ENCODE data around the gene VIPR2.
"Not testable (repeated sequence)": the region's sequence is repeated elsewhere in the genome, so short reads cannot be mapped to it uniquely, and the experiment has no call there.

The VIPR2 gene

DNA sequence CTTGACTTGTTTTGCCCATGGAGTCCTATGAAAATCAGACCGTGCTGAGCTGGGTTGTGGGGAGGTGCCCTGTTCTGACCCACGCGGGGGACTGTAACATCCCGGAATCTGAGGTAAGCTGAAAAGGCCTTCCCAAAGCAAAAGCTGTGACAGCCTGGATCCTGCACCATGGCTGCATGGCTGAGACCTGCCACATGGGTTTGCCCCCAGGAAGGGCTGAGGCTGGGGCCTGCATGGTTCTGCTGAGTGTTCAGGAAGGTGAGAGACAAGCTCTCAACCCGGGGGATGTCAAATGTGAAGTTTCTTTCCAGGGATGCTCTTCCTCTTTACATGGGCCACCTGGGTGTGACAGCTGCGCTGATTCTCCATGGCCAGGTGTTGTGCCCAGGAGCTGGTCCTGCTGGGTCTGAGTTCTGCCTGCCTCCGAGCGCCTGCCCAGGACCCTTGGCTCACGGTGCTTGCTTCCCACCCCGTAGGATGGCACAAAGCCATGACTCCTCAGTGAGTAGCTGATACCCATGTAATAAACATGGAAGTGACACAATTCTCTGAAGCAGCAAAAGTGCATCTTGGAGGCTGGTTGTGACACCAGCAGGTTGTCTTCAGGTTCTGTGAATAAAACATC lies 58.3 kb downstream of the VIPR2 start:
- no peak for DNase-seq

DNA sequence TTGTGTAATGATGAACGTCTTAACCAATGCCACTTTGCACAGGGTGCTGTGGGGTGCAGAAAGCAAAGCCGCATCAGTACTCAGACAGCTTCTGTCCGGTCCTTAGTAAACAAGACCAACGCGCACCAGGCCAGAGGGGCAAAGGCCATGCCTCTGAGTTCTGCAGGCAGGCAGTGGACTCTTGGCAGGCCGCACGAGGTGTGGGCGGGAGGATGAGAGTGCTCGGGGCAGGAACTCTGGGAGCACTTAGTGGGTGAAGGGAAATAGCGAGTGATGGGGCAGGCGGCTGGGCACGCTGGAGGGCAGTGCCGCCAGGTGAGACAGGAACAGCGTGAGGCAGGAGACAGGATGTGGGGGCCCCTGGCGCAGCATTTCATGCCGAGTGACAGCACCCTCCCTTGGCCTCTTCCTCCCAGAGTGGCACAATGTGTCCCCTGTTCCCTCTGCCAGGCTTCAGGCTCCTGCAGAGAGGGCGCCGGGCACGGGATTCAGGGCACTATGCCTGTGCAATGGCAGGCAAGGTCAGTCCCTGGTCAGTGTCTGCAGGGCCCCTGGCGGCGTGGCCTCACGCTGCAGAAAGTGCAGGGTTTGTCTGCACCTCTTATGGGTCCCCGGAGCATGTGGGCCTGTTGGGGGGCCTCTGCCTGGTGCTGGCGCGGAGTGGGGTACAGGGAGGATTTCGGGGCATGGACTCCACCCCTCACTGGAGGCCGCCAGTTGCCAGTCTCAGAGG lies 60.4 kb downstream of the VIPR2 start:
- DNase-seq: no peak

DNA sequence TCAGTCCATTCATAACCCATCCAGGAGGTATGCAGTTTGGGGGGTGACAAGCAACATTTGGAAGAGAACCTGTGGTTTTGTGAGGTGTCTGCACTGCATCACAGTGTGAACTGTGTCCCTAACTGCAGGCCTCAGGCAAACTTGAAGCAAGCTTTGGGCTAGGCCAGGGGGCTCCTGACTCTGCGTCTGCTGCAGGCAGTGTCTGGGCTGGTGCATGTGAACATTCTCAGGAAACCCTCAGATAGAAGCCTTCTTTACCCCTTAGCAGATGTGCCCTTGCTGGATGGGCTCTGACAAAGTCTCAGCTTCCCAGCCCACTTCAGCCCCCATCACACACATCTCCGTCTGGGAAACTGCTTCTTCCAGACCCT lies 61.0 kb downstream of the VIPR2 start:
- DNase-seq: no peak

DNA sequence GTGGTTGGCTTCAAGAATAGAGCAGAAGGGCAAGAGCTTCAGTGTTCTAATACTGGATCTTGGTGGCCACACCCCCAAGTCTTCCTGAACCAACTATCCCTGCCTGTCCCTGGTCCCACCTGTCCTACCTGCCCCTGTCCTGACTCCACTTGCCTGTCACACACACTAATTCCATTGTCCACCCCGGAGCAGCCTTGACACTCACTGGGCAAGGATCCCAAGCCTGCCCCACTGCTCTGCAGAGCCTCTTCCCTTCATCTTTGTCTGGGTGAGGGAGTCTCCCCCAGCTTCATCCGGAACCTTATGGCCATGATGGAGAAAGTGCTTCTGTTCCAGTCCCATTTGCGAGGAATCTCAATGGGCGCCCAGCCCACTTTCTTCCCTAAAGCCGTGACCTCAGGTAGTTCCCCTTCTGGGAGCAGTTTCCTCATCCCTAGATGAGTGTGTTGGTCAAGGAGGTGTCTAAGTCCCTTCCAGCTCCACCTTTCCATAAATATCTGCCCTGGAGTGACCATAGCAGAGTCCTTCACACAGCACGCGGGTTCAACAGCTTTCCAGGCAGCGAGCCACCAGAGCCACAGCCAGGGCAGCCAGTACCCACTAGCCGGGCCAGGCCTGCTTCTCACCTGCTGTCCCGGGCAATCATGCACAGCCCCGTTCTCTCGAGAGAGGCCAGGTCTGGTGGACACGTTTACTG lies 61.5 kb downstream of the VIPR2 start:
- no peak for DNase-seq

DNA sequence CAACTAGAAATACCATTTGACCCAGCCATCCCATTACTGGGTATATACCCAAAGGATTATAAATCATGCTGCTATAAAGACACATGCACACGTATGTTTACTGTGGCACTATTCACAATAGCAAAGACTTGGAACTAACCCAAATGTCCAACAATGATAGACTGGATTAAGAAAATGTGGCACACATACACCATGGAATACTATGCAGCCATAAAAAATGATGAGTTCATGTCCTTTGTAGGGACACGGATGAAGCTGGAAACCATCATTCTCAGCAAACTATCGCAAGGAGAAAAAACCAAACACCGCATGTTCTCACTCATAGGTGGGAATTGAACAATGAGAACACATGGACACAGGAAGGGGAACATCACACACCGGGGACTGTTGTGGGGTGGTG lies 62.6 kb downstream of the VIPR2 start:
- DNase-seq: not testable (repeated sequence)

DNA sequence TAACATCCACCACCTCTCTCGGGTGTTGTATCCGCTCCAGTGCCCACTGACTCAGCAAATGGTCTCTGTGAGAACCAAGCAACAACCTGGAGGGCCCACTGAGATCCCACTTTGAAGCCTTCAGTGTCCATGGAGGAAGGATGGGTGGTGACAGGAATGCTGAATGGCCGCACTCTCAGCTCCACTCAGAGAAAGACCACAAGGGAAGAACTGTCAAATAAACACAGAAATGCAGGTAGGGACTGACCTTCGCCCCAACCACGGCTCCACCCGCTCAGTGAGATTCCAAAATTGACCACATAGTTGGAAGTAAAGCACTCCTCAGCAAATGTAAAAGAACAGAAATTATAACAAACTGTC lies 65.8 kb downstream of the VIPR2 start:
- DNase-seq: no peak

DNA sequence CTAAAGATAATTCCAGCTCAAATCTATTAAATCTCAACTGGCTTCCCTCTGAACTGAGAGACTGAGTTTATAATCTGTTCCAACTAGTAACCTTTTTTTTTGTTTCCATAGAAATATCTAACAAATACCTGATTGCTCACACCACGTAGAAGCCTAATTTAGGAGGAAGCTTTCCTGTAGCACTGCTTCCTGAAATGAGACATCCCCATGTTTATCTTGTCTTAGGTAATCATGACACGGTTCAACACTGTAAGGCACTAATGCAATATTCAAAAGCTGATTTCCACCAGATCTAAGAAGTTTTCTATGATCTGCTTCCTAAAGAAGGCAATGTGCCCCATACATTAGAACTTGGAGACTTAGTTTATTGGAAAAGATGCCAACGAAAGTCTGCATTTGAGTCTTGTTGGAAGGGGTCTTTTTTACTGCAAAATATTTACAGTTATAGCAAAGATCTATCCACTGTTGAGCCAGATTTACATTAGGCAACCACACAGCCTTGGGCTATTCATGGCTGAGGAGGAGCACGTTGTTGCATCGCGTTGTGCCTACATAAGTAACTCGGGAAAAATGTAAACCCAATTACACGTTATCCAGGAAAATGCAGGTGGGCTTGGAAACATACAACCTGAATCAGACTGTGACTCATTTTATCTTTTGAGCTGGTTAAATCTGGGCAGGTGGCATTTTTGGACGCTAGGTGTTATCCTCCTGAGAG lies 66.3 kb downstream of the VIPR2 start:
- DNase-seq: no peak

DNA sequence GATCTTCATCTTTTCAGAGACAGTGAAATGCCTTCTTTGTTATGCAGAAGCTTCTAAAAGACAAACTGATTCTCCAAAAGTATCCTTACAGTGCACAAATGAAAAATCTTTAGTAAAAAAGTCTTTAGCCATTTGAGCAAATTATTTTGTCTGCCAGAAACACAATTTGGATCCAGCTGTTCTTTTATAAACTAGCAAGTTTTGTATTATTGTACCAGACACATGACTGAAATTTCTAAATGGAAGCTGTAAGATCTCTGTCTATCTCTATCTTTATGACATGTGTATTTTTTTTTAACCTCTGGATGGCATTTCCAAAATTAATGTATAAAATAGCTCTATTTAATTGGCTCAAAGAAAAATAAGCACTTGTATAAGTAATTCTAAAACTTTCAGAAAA lies 68.3 kb downstream of the VIPR2 start:
- no peak for DNase-seq

DNA sequence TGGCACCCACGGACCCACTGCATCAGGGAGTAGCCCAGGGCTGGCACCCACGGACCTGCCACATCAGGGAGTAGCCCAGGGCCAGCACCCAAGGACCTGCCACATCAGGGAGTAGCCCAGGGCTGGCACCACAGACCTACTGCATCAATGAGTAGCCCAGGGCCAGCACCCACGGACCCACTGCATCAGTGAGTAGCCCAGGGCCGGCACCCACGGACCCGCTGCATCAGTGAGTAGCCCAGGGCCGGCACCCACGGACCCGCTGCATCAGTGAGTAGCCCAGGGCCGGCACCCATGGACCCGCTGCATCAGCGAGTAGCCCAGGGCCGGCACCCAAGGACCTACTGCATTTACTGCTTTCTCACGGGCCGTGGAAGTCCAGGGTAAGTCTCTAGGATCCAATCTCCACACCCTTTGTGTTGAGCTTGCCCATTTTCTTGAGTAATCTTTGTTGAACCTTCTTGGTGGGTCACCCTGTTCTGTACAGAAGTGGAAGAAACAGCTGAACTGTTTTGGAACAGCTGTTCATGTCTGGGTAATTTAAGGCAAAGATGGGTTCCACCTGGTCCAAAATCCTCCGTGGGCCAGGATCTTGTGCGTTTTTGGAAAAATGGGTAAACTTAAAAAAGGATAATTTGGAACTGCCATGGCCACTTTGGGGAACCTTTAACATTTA lies 69.0 kb downstream of the VIPR2 start:
- DNase-seq: no peak

DNA sequence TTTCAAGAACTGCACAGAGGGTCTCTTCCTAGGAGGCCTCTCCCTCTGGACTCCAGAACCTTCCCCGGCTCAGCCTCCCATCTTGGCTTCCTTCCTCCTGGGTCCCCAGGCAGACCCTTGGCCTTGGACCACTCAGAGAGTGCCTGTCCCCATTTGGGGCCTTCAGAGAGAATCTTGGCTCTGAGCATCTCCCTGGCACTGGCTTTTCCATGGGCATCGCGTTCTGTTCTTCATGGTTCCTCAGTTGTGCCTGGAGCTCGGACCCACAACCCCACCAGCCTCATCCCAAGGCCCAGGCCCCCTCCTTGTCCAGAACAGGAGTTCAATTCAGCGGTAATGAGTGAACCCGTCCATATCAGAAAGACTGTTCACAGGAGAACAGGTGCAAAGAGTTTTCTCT lies 73.4 kb downstream of the VIPR2 start:
- no peak for DNase-seq

DNA sequence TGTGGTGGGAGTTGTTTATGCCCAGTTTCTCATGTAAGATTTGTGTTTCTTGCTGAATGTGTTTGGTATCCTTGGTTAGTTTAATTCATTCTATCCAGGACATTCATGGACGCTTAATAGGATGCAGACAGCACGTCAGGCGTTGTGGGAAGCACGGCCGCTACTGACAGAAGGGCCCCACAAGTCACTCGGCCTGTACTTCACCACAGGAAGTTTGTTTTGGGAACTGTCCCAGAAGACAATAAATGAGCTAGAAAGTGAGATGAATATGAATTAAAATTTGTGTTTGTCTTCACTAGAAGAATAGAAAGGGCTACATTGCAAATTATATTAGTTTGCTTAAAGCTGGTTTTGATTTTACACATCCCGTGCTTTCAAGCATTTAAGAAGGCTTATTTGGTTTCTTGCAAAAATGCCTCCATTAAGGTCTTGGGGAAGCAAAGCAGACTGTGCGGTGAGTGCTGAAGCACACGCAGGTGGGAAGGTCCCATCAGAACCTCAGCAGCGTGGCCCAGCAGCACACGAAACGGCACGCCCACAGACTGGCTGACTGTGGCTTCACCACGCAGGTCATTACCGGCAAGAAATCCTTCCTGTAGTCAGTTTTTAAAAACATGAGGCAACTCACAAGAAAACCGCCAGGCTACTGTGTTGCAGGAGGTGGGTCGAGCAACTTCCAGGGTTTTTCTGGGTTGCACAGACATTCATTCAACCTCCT lies 74.1 kb downstream of the VIPR2 start:
- no peak for DNase-seq

DNA sequence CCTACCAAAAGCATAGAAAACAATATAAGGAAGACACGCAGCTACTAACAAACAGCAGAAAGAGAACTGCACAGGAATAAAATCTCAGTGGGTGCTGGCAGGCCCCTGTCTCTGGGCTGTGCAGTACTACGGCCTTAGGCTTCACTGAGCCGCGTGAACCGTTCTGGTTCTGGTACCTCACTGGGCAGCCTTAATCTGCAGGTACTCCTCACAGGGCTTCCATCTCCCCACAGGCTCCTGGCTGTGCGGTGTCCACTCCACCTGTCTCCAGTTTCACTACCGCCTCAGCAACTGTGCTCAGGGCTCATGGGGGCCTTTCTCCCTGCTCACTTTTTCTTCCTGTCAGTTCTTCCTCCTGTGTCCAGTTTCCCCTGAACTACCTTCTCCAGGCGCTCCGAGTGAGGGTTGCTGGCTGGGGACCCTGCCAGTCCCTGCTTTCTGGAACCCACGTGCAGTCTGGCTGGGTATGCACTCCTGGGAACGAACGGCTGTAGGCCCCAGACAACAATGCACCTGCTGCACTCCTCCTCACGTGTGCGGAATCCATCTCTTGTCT lies 75.7 kb downstream of the VIPR2 start:
- DNase-seq: no peak

DNA sequence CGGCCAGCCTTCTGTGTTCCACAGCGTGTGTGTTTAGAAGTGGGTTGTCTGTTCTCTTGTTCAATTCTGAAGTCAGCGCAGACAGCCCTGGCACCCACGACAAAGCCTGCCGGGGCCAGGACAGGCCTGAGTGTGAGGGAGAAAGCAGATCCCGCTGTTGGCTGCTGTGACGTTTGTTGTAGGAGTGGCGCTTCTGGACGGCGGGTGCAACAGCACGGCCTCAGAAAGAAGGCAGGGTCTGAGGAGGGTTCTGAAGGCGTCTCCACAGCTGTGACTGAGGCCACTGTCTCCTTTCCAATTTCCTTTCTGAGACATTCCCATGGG lies 76.2 kb downstream of the VIPR2 start:
- DNase-seq: no peak

DNA sequence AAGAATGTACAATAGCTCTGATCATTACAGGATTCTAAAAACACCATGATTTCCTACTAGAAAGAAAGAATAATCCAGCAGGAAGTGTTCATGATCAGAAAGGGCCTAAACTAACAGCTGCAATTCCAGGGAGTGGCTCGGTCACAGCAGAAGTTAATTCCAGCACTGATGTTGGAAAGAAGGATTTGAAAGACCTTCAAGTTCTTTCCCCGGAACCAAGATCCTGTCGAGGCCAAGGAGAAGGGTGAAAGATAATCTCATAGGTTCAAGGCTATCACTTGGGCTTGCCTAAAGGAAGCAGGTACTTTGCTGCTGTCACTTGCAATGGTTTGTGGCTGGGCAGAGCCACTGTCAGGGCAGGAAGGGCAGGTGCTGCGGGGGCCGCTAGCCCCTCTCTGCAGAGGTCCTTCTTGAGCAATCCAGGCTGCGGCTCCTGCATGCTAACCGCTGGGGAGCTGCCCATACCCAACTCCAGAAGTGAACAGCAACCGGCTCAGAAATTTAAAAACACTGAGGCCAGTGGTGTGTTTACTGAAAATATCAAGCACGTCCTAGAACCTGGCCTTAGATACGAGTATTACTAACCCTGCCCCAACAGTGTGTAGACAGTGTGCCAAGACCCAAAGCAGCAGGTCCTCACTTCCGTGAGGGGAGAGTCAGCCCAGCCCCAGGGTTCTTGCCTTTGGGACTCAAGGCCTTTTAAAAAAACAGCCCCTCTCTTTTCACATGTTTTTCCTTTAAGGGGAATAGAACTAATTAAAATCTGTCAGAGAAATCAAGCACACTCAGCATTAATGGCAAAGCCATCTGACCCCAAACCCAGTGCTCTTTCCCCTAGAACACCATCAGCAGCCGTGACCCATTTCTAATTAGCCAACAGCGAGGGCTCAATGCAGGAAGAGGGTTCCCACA lies 76.8 kb downstream of the VIPR2 start:
- DNase-seq: no peak

DNA sequence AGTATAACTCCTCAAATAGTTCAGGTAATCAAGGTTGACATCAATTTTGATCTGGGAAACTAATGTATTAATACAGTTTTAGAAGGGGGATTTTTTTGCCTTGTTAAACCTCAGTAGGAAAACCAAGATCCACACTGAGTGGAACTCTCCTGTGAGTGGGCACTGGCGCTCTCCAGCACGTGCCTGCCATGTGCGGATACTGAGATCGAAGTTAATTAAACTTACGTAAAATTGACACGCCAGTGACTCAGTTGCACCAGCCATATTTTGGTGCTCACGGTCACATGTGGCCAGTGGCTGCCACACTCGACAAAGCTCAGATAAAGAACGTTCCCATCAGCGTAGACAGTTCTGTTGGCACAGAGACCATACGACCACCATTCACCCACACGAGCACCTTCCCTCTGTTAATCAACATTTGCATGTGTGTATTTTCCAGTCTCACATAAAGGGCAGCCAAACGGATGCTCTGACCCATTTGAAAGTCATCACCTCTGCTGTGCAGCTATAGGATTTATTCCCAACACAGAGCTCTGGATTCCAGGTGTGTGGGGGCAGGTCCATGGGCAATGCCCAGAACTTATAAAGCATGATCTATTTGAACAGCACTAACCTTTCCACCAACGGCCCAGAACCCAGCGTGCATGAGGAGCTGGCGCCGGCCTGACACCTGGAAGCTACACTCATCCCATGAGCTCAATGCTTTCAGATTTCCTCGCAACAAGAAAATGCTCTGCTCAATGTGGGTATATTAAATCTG lies 77.7 kb downstream of the VIPR2 start:
- no peak for DNase-seq

DNA sequence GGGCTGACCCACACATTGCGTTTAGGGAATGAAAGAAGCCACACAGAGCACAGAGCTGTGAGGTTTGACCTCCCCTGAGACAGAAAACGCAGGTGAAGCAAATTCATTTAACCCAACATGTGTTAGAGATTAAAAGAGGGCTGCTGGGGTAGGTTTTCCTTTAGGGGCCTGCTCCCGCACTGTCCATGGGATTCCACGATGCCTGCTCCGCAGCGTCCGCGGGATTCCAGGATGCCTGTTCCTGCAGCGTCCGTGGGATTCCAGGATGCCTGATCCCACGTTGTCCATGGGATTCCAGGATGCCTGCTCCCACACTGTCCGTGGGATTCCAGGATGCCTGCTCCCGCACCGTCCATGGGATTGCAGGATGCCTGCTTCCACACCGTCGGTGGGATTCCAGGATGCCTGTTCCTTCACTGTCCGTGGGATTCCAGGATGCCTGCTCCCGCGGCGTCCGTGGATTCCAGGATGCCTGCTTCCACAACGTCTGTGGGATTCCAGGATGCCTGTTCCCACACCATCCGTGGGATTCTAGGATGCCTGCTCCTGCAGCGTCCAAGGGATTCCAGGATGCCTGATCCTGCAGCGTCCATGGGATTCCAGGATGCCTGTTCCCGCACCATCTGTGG lies 78.7 kb downstream of the VIPR2 start:
- DNase-seq: no peak

DNA sequence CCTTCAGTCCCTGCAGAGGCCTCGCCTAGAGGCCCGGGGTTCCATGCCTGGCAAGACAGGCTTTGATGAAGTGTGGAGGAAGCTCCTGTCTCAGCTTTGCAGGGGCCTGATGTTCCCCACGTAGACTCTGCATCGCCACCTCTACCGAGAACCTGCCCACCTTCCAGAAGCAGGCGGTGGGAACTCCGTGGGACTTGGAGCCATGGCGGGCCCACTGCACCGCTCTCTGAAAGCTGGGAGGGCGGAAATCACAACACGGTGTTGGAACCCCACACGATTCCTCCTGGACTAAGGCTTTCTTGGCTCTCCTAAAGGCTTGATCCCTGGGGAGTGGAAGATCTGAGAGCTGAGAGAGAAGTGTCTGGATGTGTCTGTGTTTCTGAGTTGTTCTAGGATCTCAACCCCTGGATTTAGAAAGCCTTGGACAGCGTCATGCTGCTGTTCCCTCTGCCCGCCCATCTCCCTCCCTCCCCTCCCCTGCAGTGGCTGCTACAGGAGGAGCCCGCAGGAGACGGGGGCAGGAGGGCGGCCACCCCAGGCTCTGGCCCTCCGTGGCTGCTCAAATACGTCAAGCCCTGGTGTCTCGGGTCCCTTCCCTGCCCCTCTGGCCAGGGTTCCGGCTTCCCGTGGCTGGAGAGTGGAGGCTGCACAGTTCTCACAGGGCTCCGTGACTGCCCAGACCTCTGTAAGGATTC lies 79.7 kb downstream of the VIPR2 start:
- no peak for DNase-seq

DNA sequence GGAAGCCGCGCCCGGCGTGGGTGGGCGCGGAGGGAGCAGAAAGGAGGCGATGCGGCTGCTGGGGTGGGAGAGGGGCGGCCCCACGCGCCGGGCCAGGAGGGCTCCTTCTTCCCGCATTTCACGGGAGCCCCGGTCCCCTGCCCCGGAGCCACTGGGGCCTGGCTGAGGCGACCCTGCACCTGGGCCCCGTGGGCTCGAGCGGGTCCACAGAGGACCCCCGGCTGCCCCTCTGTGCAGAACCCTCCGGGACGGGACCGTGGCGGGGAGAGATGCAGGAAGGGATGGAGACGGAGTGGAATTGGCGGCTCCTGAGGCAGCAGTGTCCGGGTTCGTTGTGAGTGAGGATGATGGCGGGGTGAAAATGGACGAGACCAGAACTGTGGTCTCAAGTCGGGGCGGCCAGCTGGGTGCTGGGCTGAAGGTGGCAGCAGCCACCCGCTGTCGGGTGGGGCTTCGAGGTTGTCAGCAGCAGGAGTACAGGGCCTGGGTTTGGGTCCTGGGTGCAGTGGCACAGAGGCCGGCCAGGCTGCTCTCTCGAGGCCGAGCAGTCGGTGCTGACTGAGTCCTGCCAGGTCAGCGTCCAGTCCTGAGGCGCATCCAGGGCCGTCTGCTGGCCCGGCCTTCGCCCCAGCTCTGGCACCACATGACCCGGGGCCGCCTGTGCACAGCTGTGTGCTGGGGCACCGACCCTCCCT lies 80.4 kb downstream of the VIPR2 start:
- DNase-seq: no peak

Measured in cortex of kidney (tissue), 1 donor.